Smooth muscle cell (in vitro differentiated cells): ENCODE data around the gene PC. TPM values are rescaled to one million over a fixed set of nuclear protein-coding genes. Genes with fewer than 3 reads are reported as not detected.

ENCODE experiments used
- DNase-seq: peaks from one replicate; lab custom pipeline; 2025; ENCODE audit not compliant: unreplicated experiment; lab: John Stamatoyannopoulos, UW
- H2AFZ ChIP-seq: fragments of 200-600 bp; sonication (generic); 2 replicates; pipeline ENCODE4 v1.6.0; 2016; ENCODE audit warnings: antibody characterized with exemption, low read depth, mild to moderate bottlenecking
- H3F3A ChIP-seq: fragments of 200-600 bp; sonication (generic); 2 replicates; pipeline ENCODE4 v1.6.0; 2017; ENCODE audit warnings: antibody characterized with exemption, low read depth
- H3K27ac ChIP-seq: fragments of 200-600 bp; sonication (generic); 2 replicates; pipeline ENCODE4 v1.5.1; 2016; ENCODE audit warnings: low read depth, mild to moderate bottlenecking
- H3K27me3 ChIP-seq: fragments of 200-600 bp; sonication (generic); 2 replicates; pipeline ENCODE4 v1.6.1; 2016; ENCODE audit warnings: low read depth, mild to moderate bottlenecking
- H3K36me3 ChIP-seq: fragments of 200-600 bp; sonication (generic); 2 replicates; pipeline ENCODE4 v1.5.1; 2016; ENCODE audit warnings: low read depth
- H3K4me1 ChIP-seq: fragments of 200-600 bp; sonication (generic); 2 replicates; pipeline ENCODE4 v1.5.1; 2016; ENCODE audit warnings: low read depth
- H3K4me2 ChIP-seq: fragments of 200-600 bp; sonication (generic); 2 replicates; pipeline ENCODE4 v1.6.0; 2016; ENCODE audit warnings: mild to moderate bottlenecking
- H3K4me3 ChIP-seq: fragments of 200-600 bp; sonication (generic); 2 replicates; pipeline ENCODE4 v1.5.1; 2016; ENCODE audit warnings: mild to moderate bottlenecking
- H3K79me2 ChIP-seq: fragments of 200-600 bp; sonication (generic); 2 replicates; pipeline ENCODE4 v1.6.0; 2016; ENCODE audit warnings: low read depth, mild to moderate bottlenecking
- H3K9ac ChIP-seq: fragments of 200-600 bp; sonication (generic); 2 replicates; pipeline ENCODE4 v1.6.0; 2016; ENCODE audit warnings: low read depth
- H3K9me3 ChIP-seq: fragments of 200-600 bp; sonication (generic); replicated peaks from 2 replicates; pipeline ENCODE4 v1.5.1; 2016; ENCODE audit warnings: low read depth
- H4K20me1 ChIP-seq: fragments of 200-600 bp; sonication (generic); 2 replicates; pipeline ENCODE4 v1.6.0; 2016; ENCODE audit warnings: low read depth
- WGBS: methylation state at CpG from one replicate; pipeline ENCODE4 v1.1.7; 2016; ENCODE audit warnings: low lambda C conversion rate; 5-methylcytosine and 5-hydroxymethylcytosine counted together
- polyA plus RNA-seq: library from polyadenylated mRNA; unstranded; fragments of >200 nt; fragmentation: Nextera tagmentation; extraction: Ambion mirVana; gene quantifications from 2 replicates; pipeline ENCODE4 v1.2.1, GENCODE V29; 2016
- total RNA-seq: library from RNA; depleted of rRNA; stranded (reverse); fragments of >200 nt; gene quantifications from 2 replicates; pipeline ENCODE4 v1.2.3, GENCODE V29; 2014
- TF ChIP-seq, protein P1 (sequence below): fragments of 200-600 bp; sonication (generic); IDR thresholded peaks from 2 replicates; pipeline ENCODE4 v1.5.1; 2017; ENCODE audit warnings: borderline replicate concordance, mild to moderate bottlenecking, antibody characterized with exemption; ENCODE audit not compliant: insufficient read depth, poor library complexity, severe bottlenecking

PC gene
- total and polyA plus RNA-seq, 2 experiments from 2014 or later, result 11.8 to 36.1 TPM

DNA sequence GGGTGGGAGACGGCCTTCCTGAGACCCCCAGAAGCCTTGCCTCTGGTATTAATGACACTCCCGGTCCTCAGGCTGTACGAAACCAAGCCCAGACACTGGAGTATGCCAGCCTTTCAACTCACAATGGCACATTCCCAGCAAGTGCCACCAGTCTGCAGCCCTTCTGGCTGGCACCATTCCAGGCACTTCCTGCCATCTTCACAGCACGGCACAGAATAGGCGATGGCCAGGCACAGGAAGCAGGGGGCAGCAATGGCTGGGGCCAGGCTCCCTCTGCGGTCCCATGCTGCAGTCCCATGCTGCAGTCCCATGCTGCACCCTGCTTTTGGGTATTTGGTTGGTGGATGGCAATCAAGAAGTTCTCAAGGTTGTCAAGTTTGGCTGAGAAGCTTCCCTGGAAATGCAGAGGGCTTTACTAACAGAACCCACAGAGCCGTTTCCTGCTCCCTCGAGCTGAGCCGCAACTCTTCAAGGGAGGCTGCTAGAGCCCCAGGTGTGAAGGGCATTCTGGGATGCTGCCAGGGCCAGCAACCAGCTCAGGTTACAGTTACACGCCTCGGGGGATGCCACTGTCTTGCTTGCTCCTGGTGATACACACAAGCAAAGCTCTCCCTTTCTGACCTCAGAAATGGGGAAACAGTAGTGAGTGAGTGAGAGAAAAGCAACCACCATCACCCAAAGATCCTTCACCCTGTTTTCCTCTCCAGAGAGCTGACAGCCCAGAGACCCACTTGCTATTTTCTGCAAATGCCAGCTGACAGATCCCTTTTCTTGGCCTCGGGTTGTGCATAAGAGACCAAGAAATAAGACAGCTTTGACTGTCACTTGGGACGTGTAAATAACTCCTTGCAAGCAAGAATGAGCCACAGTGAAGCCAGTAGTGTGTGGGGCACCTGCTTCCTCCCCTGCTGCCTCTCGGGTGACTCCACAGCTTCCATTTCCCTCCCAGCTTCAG, 77.4 kb downstream of the PC start:
- Histone ChIP-seq H3K4me1 (peaks cover 6% of the 10 kb centered on the region), H3K4me2 (no peak overlapping the region), H3K27ac (no peak overlapping the region), H2AFZ (no peak overlapping the region), H3K79me2 (no peaks in the 10 kb centered on the region), H3K9ac (no peak overlapping the region), H3K36me3 (no peaks in the 10 kb centered on the region), H3K27me3 (no peaks in the 10 kb centered on the region), H3F3A (no peaks in the 10 kb centered on the region), H4K20me1 (peaks cover 17% of the 10 kb centered on the region), H3K4me3 (no peak overlapping the region), H3K9me3 (no peaks in the 10 kb centered on the region)
- 87% methylated on average over 14 of the region's 14 CpGs for WGBS
- DNase-seq, result no peak
- TF ChIP-seq, protein P1, sequence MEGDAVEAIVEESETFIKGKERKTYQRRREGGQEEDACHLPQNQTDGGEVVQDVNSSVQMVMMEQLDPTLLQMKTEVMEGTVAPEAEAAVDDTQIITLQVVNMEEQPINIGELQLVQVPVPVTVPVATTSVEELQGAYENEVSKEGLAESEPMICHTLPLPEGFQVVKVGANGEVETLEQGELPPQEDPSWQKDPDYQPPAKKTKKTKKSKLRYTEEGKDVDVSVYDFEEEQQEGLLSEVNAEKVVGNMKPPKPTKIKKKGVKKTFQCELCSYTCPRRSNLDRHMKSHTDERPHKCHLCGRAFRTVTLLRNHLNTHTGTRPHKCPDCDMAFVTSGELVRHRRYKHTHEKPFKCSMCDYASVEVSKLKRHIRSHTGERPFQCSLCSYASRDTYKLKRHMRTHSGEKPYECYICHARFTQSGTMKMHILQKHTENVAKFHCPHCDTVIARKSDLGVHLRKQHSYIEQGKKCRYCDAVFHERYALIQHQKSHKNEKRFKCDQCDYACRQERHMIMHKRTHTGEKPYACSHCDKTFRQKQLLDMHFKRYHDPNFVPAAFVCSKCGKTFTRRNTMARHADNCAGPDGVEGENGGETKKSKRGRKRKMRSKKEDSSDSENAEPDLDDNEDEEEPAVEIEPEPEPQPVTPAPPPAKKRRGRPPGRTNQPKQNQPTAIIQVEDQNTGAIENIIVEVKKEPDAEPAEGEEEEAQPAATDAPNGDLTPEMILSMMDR, result no peak

DNA sequence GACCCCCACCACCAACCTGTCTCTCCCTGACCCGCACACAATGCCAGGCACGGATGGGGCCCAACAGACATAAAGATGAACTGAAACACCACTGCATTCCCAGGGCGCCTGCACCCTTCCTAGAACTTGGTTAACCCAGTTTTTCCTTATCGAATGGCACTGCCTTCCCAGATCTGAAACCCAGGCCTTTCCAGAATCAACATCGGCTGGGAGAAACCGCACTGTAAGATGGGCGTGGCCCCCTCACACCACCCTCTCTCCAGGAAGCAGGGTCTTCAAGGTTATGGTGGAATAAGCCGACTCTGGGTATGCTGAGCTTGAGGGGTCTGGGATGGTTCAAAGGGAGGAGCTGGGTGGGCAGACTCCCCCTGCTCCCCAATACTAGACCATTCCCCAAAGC, 78.2 kb downstream of the PC start:
- Histone ChIP-seq H3K36me3 (no peaks in the 10 kb centered on the region), H3K4me2 (no peak overlapping the region), H3F3A (no peaks in the 10 kb centered on the region), H3K9ac (no peak overlapping the region), H4K20me1 (peaks cover 17% of the 10 kb centered on the region), H3K79me2 (no peaks in the 10 kb centered on the region), H2AFZ (no peak overlapping the region), H3K4me1 (peaks cover 6% of the 10 kb centered on the region), H3K4me3 (no peak overlapping the region), H3K27ac (no peak overlapping the region), H3K9me3 (no peaks in the 10 kb centered on the region), H3K27me3 (no peaks in the 10 kb centered on the region)
- TF ChIP-seq, protein P1, result no peak
- DNase-seq, result no peak
- 94% methylated on average over 8 of the region's 8 CpGs for WGBS

DNA sequence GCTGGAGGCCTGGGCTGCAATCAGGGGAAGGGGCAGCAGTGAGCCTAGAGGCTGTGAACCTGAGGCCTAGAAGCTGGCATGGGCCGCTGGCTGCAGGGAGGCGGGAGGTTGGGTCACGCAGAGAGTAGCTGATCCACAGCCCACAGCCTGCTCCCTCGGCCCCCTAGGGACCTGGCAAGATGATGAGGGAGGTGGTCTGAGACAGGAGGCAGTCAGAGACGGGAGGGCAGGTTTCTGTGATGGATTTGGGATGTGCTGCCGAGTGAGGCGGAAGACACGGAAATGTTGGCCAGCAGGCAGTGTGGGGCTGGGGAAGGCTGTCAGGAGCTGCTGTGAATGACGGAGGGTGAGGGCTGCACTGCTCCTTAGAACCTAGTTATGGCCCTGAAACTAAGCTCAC, 78.6 kb downstream of the PC start:
- no peak for DNase-seq
- no peak overlapping the region for H3K27ac ChIP-seq
- peaks cover 6% of the 10 kb centered on the region for H3K4me1 ChIP-seq
- no peaks in the 10 kb centered on the region for H3F3A ChIP-seq
- H2AFZ ChIP-seq, result no peak overlapping the region
- H3K36me3 ChIP-seq, result no peaks in the 10 kb centered on the region
- H3K9ac ChIP-seq, result no peak overlapping the region
- no peaks in the 10 kb centered on the region for H3K9me3 ChIP-seq
- H4K20me1 ChIP-seq, result peaks cover 17% of the 10 kb centered on the region
- WGBS, result 95% methylated on average over 9 of the region's 9 CpGs
- H3K4me3 ChIP-seq, result no peak overlapping the region
- no peak overlapping the region for H3K4me2 ChIP-seq
- no peaks in the 10 kb centered on the region for H3K27me3 ChIP-seq
- TF ChIP-seq, protein P1, result no peak
- no peaks in the 10 kb centered on the region for H3K79me2 ChIP-seq

DNA sequence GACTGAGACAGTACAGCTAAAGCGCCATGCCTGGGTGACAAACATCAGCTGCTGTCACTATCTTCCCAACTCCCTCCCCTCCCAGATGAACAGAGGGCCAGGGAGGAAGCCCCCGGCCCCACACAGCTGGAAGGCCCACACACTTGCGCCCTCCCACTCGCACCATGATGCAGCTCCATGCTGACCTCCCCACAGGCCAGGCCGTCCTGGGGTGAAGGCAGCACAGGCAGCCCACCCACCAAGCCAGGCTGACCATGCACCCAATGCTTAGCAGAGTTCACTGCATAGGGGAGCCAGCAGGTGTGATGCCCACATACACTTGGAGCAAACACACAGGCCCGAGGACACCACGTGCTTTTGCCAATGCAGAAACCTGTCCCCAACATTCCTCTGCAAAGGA, 79.2 kb downstream of the PC start:
- Histone ChIP-seq H3K79me2 (no peaks in the 10 kb centered on the region), H3K4me1 (peaks cover 6% of the 10 kb centered on the region), H3K9ac (no peak overlapping the region), H3F3A (no peaks in the 10 kb centered on the region), H2AFZ (no peak overlapping the region), H3K4me2 (no peak overlapping the region), H4K20me1 (peaks cover 17% of the 10 kb centered on the region), H3K9me3 (no peaks in the 10 kb centered on the region), H3K27me3 (no peaks in the 10 kb centered on the region), H3K36me3 (no peaks in the 10 kb centered on the region), H3K4me3 (no peak overlapping the region), H3K27ac (no peak overlapping the region)
- DNase-seq, result no peak
- TF ChIP-seq, protein P1, result no peak
- 96% methylated on average over 7 of the region's 7 CpGs for WGBS
